ENCODE results near the gene FXYD7. TPM values are rescaled to one million over a fixed set of nuclear protein-coding genes. Genes with fewer than 3 reads are reported as not detected.
A peak's percentile ranks its signal among the peaks of the same experiment; 100 is the strongest.

FXYD7 gene
- total RNA-seq, 2 experiments from 2014 or later = 8.3 to 8.8 TPM

DNA sequence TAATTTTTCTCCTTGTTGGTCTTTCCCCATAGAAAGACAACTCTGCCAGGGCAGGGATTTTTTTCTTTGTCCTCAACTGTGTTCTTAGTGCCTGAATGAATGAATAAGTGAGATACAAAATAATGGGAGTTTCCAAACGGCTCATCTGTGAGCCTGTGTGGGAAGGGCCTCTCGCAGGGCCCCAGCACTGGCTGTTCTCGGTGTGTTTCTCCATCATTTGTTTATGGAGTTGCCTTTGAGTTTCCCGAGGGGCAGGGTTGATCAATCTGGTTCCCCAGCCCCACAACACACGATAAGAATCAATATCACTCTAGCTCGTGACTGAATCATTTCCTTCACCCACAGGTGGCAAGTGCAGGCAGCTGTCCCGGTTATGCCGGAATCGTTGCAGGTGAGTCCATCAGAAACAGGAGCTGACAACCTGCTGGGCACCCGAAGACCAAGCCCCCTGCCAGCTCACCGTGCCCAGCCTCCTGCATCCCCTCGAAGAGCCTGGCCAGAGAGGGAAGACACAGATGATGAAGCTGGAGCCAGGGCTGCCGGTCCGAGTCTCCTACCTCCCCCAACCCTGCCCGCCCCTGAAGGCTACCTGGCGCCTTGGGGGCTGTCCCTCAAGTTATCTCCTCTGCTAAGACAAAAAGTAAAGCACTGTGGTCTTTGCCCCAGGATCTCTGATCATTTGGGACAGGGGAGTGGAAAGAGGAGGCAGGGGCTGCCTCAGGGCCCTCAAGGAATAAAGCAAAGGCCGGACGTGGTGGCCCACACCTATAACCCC is 26.4 kb downstream of the FXYD7 start:
- Mint-ChIP-seq H3K27ac (peak overlapping the region; percentile 62), H3K27me3 (no peaks in the 10 kb centered on the region), H3K4me1 (peaks cover 52% of the 10 kb centered on the region), H3K9me3 (peaks cover 21% of the 10 kb centered on the region), H3K36me3 (ENCODE audit: low read depth) (peaks cover 89% of the 10 kb centered on the region), H3K4me3 (no peak overlapping the region)
- CTCF ChIA-PET = no interaction called here
- no peak for DNase-seq
- POLR2A ChIA-PET = interaction anchor here (0.9 to 9.7 kb wide), 6 partner anchors 11 to 44 kb away, joined by 3 to 106 read pairs (median 3); partner anchors contain the start of gene FXYD5

DNA sequence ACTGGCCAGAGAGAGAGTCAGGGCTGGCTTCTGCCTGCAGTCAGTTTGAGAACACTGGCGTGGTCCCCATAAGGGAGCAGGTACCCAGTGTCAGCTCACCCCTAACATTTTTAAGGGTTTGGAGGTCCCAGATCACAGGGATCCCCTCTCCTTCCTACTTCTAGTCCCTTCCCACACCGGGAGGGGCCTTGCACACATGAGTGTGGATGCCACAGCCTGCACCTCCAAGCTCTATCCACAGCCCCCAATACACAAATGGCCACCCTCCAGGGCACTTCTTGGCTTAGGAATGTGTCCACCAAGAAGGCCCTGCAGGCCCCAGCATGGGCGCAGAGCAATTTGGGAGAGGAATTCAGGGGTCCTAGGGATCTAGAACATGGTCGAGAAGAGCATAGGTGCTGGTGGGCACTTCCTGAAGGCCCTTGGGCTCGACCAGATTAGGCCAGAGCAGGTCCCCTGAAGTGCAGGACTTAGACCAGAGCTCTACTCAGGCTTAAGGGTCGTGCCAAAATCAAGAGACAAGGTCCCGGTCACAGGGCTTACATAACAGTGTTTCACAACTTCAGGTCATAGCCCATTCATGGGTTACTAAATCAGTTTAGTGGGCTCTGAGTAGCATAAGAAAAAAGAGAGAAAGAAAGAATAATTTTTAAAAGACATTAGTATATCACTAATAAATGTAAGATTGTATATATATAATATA is 27.5 kb downstream of the FXYD7 start:
- no peak for DNase-seq
- no peaks in the 10 kb centered on the region for H3K27me3 Mint-ChIP-seq
- H3K27ac Mint-ChIP-seq = no peak overlapping the region
- ChIA-PET POLR2A (interaction anchor here (1.0 to 9.7 kb wide), 4 partner anchors 12 to 41 kb away, joined by 3 to 106 read pairs (median 3); partner anchors contain the start of gene FXYD5), CTCF (interaction anchor here (1.2 to 1.6 kb wide), 2 partner anchors 17 to 43 kb away, joined by 3 read pairs; no protein-coding TSS in a partner anchor)
- H3K4me3 Mint-ChIP-seq = no peak overlapping the region
- peaks cover 50% of the 10 kb centered on the region for H3K4me1 Mint-ChIP-seq
- peaks cover 78% of the 10 kb centered on the region for H3K36me3 Mint-ChIP-seq (ENCODE audit: low read depth)
- H3K9me3 Mint-ChIP-seq = peaks cover 16% of the 10 kb centered on the region

DNA sequence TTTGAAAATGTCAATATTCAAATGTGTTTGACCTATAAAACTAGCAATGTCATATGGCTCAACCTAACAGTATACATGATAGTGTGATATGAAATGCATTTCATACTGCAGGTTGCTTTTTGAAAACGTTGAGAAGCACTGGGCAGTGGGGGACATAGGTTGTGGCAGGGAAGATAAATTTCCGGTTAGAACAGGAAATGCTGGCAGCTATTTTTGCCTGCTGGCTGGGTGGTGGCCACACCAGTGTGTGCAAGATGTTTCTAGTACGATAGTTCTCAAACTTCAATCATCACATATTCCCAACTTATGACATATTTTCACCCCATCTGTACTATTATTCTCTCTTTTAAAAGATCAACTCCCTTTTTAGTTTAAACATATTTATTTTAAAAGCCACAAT is 28.7 kb downstream of the FXYD7 start:
- peak; percentile 24 for DNase-seq
- POLR2A ChIA-PET = interaction anchor here (0.8 to 9.7 kb wide), 11 partner anchors 11 to 157 kb away, joined by 3 to 106 read pairs (median 4); partner anchors contain the start of gene FXYD5
- H3K4me3 Mint-ChIP-seq = no peak overlapping the region
- CTCF ChIA-PET = interaction anchor here (0.9 to 1.6 kb wide), 2 partner anchors 18 to 42 kb away, joined by 3 to 4 read pairs; partner anchors contain the start of gene FXYD5
- H3K36me3 Mint-ChIP-seq (ENCODE audit: low read depth) = peaks cover 66% of the 10 kb centered on the region
- peaks cover 4% of the 10 kb centered on the region for H3K9me3 Mint-ChIP-seq
- no peaks in the 10 kb centered on the region for H3K27me3 Mint-ChIP-seq
- H3K27ac Mint-ChIP-seq = peak overlapping the region; percentile 71
- peaks cover 38% of the 10 kb centered on the region for H3K4me1 Mint-ChIP-seq

DNA sequence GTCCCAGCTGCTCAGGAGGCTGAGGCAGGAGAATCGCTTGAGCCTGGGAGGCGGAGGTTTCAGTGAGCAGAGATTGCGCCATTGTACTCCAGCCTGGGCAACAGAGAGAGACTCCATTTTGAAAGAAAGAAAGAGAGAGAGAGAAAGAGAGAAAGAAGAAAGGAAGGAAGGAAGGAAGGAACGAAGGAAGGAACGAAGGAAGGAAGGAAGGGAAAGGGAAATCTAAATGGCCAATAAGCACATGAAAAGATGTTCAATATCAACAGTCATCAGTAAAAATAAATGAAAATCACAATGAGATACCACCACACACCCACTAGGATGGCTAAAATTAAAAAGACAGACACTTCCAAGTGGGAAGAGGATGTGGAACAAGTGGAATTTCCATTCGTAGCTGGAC is 31.2 kb downstream of the FXYD7 start:
- ChIA-PET POLR2A (interaction anchor here (1.4 to 9.7 kb wide), 3 partner anchors 15 to 37 kb away, joined by 4 to 106 read pairs (median 12); partner anchors contain the start of gene FXYD5), CTCF (no interaction called here)
- H3K4me1 Mint-ChIP-seq = peaks cover 32% of the 10 kb centered on the region
- no peaks in the 10 kb centered on the region for H3K27me3 Mint-ChIP-seq
- H3K9me3 Mint-ChIP-seq = peaks cover 15% of the 10 kb centered on the region
- peaks cover 54% of the 10 kb centered on the region for H3K36me3 Mint-ChIP-seq (ENCODE audit: low read depth)
- peak overlapping the region; percentile 23 for H3K27ac Mint-ChIP-seq
- DNase-seq = no peak
- no peak overlapping the region for H3K4me3 Mint-ChIP-seq

DNA sequence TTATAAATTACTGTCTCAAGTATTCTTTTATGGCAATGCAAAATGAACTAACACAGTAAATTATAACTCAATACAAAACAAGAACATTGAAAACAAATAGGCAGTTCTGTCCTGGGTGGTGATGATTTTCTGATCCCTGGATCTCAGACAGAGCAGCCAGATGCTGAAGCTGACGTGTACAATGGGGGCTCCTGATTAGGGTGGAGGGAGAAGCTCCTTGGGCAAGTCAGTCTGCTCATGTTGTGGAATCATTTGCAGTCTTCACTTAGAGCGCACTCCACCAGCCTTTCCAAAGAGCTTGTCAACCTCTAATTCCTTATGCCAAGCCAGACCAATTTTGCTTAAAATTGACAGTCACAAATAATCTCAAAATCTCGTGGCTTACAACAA is 33.1 kb downstream of the FXYD7 start:
- H3K9me3 Mint-ChIP-seq = peaks cover 17% of the 10 kb centered on the region
- H3K27ac Mint-ChIP-seq = no peak overlapping the region
- no peak overlapping the region for H3K4me3 Mint-ChIP-seq
- POLR2A ChIA-PET = interaction anchor here (0.8 to 1.5 kb wide), 3 partner anchors 27 to 93 kb away, joined by 3 to 4 read pairs (median 3); no protein-coding TSS in a partner anchor
- no peak for DNase-seq
- H3K36me3 Mint-ChIP-seq (ENCODE audit: low read depth) = peaks cover 39% of the 10 kb centered on the region
- no peaks in the 10 kb centered on the region for H3K27me3 Mint-ChIP-seq
- peaks cover 30% of the 10 kb centered on the region for H3K4me1 Mint-ChIP-seq
- CTCF ChIA-PET = no interaction called here

DNA sequence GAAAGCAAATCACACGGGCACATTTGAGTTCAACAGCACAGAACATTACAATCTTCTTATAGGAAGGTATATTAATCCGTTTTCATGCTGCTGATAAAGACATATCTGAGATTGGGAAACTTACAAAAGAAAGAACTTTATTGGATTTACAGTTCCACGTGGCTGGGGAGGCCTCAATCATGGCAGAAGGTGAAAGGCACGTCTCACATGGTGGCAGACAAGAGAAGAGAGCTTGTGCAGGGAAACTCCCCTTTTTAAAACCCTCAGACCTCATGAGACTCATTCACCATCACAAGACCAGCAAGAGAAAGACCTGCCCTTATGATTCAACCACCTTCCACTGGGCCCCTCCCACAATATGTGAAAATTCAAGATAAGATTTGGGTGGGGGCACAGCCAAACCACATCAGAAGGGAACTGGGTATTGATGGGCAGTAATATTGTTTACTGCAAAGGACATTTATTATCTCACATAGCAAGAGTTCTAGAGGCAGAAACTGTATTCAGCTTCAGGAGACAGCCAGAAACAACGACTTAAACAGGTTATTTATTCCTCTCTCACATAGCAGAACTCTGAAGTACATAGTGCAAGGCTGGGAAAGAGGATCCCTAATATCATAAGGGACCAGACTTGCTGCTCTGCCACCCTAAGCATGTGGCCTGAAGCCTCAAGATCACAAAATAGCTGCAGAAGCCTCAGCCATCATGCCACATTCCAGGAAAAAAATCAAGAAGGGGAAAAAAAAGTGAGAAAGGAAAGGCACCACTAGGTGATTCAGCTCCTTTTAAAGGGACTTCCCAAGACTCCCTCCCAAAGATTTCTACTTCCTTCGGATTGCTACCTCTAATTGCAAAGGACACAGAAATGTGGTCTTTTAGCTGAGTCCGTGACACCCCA is 34.6 kb downstream of the FXYD7 start:
- H3K4me3 Mint-ChIP-seq = no peak overlapping the region
- peaks cover 27% of the 10 kb centered on the region for H3K36me3 Mint-ChIP-seq (ENCODE audit: low read depth)
- CTCF ChIA-PET = no interaction called here
- H3K4me1 Mint-ChIP-seq = peaks cover 22% of the 10 kb centered on the region
- POLR2A ChIA-PET = interaction anchor here (1.3 kb wide), 1 partner anchor 26 kb away, joined by 3 read pairs; no protein-coding TSS in a partner anchor
- no peaks in the 10 kb centered on the region for H3K27me3 Mint-ChIP-seq
- H3K27ac Mint-ChIP-seq = no peak overlapping the region
- DNase-seq = no peak
- H3K9me3 Mint-ChIP-seq = peaks cover 19% of the 10 kb centered on the region

DNA sequence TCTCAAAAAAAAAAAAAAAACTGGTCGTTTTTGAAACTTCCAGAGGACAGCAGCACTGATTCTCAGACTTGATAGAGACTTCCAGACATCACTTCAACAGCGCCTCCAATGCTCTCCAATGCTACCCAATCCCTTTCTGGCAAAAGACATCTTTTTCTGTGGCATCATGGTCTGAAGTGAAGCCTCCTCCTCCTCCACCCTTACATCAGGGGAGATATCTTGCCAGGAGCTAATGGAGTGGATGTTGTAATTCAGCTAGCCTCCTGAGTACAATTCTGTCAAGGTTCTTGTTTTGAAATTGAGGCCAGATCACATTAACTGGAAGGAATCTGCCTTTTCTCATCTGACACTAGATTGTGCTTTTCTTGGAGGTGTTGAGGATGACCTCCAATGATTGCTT is 35.6 kb downstream of the FXYD7 start:
- Mint-ChIP-seq H3K36me3 (ENCODE audit: low read depth) (peaks cover 16% of the 10 kb centered on the region), H3K4me3 (no peak overlapping the region), H3K9me3 (peaks cover 17% of the 10 kb centered on the region), H3K4me1 (peaks cover 22% of the 10 kb centered on the region), H3K27me3 (no peaks in the 10 kb centered on the region), H3K27ac (no peak overlapping the region)
- POLR2A ChIA-PET = interaction anchor here (1.4 to 4.0 kb wide), 2 partner anchors 22 to 27 kb away, joined by 3 to 15 read pairs; no protein-coding TSS in a partner anchor
- CTCF ChIA-PET = interaction anchor here (1.1 kb wide), 1 partner anchor 37 kb away, joined by 4 read pairs; no protein-coding TSS in a partner anchor
- no peak for DNase-seq

DNA sequence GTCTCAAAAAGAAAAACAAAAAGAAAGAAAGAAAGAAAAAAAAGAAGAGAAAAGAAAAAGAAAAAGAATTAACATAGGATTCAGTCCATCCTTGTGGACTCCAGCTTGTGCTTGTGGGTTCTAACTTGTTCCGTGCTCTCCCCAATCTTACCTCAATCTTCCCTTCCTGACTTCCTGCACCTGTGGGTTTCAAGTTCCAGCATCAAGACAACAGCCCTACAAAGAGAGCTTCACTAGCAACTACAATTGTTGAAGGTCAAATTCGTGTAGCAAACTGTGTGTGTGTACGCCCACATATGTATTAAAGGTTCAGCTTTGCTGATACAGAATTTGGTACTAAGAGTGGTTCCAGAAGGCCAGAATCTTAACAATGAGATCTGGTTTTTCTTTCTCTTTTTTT is 36.8 kb downstream of the FXYD7 start:
- Mint-ChIP-seq H3K4me1 (peaks cover 25% of the 10 kb centered on the region), H3K27me3 (no peaks in the 10 kb centered on the region), H3K9me3 (peaks cover 16% of the 10 kb centered on the region), H3K27ac (no peak overlapping the region), H3K4me3 (no peak overlapping the region), H3K36me3 (ENCODE audit: low read depth) (peaks cover 14% of the 10 kb centered on the region)
- CTCF ChIA-PET = no interaction called here
- POLR2A ChIA-PET = interaction anchor here (0.6 to 4.0 kb wide), 6 partner anchors 11 to 108 kb away, joined by 3 to 15 read pairs (median 3); no protein-coding TSS in a partner anchor
- DNase-seq = no peak

DNA sequence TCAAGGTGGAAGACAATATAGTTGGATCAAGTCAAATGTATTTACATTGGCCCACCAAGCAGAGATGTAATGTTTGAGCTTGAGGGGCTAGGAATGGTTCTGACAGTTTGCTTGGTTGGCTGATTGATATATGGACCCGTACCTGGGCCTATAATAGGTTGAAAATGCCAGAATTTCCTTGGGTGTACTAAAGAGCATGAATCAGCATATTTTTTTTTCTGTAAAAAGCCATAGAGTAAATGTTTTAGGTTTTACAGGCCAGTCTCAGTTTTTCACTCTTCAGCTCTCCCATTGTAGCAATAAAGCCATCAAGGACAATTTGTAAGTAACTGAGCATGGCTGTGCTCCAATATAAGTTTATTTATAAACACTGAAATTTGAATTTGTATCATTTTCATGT is 38.3 kb downstream of the FXYD7 start:
- ChIA-PET POLR2A (interaction anchor here (0.8 to 4.0 kb wide), 2 partner anchors 24 to 57 kb away, joined by 3 to 15 read pairs; no protein-coding TSS in a partner anchor), CTCF (no interaction called here)
- Mint-ChIP-seq H3K36me3 (ENCODE audit: low read depth) (peaks cover 14% of the 10 kb centered on the region), H3K27me3 (no peaks in the 10 kb centered on the region), H3K4me3 (no peak overlapping the region), H3K4me1 (peaks cover 25% of the 10 kb centered on the region), H3K9me3 (peaks cover 16% of the 10 kb centered on the region), H3K27ac (no peak overlapping the region)
- DNase-seq = no peak

DNA sequence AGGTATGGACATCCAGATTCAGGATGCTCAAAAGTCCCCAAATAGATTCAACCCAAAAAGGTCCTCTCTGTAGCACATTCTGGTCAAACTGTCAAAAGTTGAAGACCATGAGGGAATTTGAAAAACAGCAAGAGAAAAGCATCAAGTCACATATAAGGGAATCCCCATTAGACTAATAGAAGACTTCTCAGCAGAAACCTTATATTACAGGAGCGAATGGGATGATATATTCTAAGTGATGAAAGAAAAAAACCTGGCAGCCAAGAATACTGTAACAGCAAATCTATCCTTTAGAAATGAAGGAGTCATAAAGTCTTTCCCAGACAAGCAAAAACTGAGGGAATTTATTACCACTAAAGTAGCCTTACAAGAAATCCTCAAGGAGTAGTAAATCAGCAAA is 41.2 kb downstream of the FXYD7 start:
- no peak overlapping the region for H3K4me3 Mint-ChIP-seq
- H3K27me3 Mint-ChIP-seq = peaks cover 2% of the 10 kb centered on the region
- no peak for DNase-seq
- H3K36me3 Mint-ChIP-seq (ENCODE audit: low read depth) = peaks cover 3% of the 10 kb centered on the region
- peaks cover 9% of the 10 kb centered on the region for H3K4me1 Mint-ChIP-seq
- CTCF ChIA-PET = interaction anchor here (0.7 kb wide), 1 partner anchor 15 kb away, joined by 3 read pairs; no protein-coding TSS in a partner anchor
- peaks cover 4% of the 10 kb centered on the region for H3K9me3 Mint-ChIP-seq
- no peak overlapping the region for H3K27ac Mint-ChIP-seq
- POLR2A ChIA-PET = interaction anchor here (1.0 kb wide), 1 partner anchor 20 kb away, joined by 3 read pairs; no protein-coding TSS in a partner anchor

DNA sequence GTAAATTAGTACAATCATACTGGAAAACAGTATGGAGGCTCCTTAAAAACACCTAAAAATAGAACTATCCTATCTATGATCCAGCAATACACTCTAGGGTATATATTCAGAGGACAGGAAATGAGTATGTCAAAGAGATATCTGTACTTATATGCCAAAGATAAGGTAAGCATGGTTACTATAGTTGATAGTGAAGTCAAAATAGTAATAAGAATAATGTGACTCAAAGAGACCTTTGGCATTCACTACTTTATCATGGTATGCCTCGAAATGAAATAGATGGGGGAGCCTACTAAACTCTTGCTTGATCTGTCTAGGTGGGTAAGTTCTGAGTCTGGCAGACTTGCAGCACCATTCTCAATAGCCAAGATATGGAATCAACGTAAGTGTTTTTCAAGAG is 41.8 kb downstream of the FXYD7 start:
- Mint-ChIP-seq H3K4me3 (no peak overlapping the region), H3K27me3 (peaks cover 6% of the 10 kb centered on the region), H3K36me3 (ENCODE audit: low read depth) (peaks cover under 1% of the 10 kb centered on the region), H3K27ac (no peak overlapping the region), H3K4me1 (peaks cover 4% of the 10 kb centered on the region), H3K9me3 (peaks cover 3% of the 10 kb centered on the region)
- POLR2A ChIA-PET = no interaction called here
- CTCF ChIA-PET = no interaction called here
- no peak for DNase-seq
